CD8-positive, alpha-beta memory T cell (primary cell): ENCODE measurements around the gene MINK1. TPM values are rescaled to one million over a fixed set of nuclear protein-coding genes. Genes with fewer than 3 reads are reported as not detected.

Experiments
- CTCF ChIA-PET: fragments of 350-600 bp; sonication (Branson Sonifier 250); formaldehyde crosslinking; loops from one replicate; lab custom pipeline; 2021; ENCODE audit warnings: antibody characterized with exemption; lab: Charles Lee
- POLR2A ChIA-PET: fragments of 350-600 bp; sonication (Branson Sonifier 250); formaldehyde crosslinking; loops from one replicate; lab custom pipeline; 2021; ENCODE audit warnings: antibody characterized with exemption; lab: Charles Lee
- DNase-seq, 5 donors: peaks; one replicate each; pipeline versions ENCODE4 v3.0.0 to v3.0.0-alpha.2; 2020 to 2022; ENCODE audit warnings: mixed read lengths in 1 of 5
- H3K27ac ChIP-seq: one replicate; pipeline ENCODE4 v1.7.0; 2013; ENCODE audit warnings: low read depth, mild to moderate bottlenecking, low read length, moderate library complexity
- H3K27me3 ChIP-seq: 2 replicates; pipeline ENCODE4 v1.7.0; 2013; ENCODE audit warnings: low read length, mild to moderate bottlenecking; ENCODE audit not compliant: insufficient read depth, poor library complexity, severe bottlenecking
- H3K36me3 ChIP-seq: 2 replicates; pipeline ENCODE4 v1.7.0; 2013; ENCODE audit warnings: mild to moderate bottlenecking, low read length, moderate library complexity; ENCODE audit not compliant: insufficient read depth
- H3K4me1 ChIP-seq: 2 replicates; pipeline ENCODE4 v1.7.0; 2013; ENCODE audit warnings: mild to moderate bottlenecking, low read length, moderate library complexity; ENCODE audit not compliant: insufficient read depth
- H3K4me3 ChIP-seq: 2 replicates; pipeline ENCODE4 v1.7.0; 2013; ENCODE audit warnings: mild to moderate bottlenecking, low read length
- H3K9me3 ChIP-seq: 2 replicates; pipeline ENCODE4 v1.7.0; 2013; ENCODE audit warnings: mild to moderate bottlenecking, low read length
- H3K27ac Mint-ChIP-seq, 8 donors: one replicate each; pipeline ENCODE4 v1.8.0; 2020 to 2021; ENCODE audit warnings: mixed read lengths in 8 of 8, mild to moderate bottlenecking in 6 of 8, inconsistent platforms in 3 of 8, moderate library complexity in 3 of 8
- H3K27me3 Mint-ChIP-seq, 2 donors: one replicate each; pipeline ENCODE4 v1.8.0; 2020 to 2021; ENCODE audit warnings: mixed read lengths in 2 of 2, mild to moderate bottlenecking in 1 of 2, moderate library complexity in 1 of 2
- H3K36me3 Mint-ChIP-seq, 3 donors: one replicate each; pipeline ENCODE4 v1.8.0; 2020 to 2021; ENCODE audit warnings: mixed read lengths in 3 of 3, inconsistent platforms in 1 of 3, mild to moderate bottlenecking in 1 of 3
- H3K4me1 Mint-ChIP-seq, 3 donors: one replicate each; pipeline ENCODE4 v1.8.0; 2020 to 2021; ENCODE audit warnings: mixed read lengths in 3 of 3, inconsistent platforms in 1 of 3, mild to moderate bottlenecking in 1 of 3
- H3K4me3 Mint-ChIP-seq, 7 donors: one replicate each; pipeline ENCODE4 v1.8.0; 2020 to 2021; ENCODE audit warnings: mixed read lengths in 7 of 7, mild to moderate bottlenecking in 6 of 7, moderate library complexity in 4 of 7, inconsistent platforms in 2 of 7
- H3K9me3 Mint-ChIP-seq, 5 donors: one replicate each; pipeline ENCODE4 v1.8.0; 2020 to 2022; ENCODE audit warnings: mixed read lengths in 5 of 5, mild to moderate bottlenecking in 3 of 5, moderate library complexity in 2 of 5, inconsistent platforms in 1 of 5
- polyA plus RNA-seq: library from polyadenylated mRNA; unstranded; fragments of 300-500 nt; fragmentation: Illumina TruSeq; gene quantifications from one replicate; pipeline ENCODE4 v1.2.3, GENCODE V29; 2021
- total RNA-seq, 2 experiments: library from RNA; stranded (reverse); gene quantifications; one replicate each; pipeline ENCODE4 v1.2.3, GENCODE V29; 2021

MINK1 gene
- total and polyA plus RNA-seq, 3 experiments from 2014 or later = 30.5 to 58.6 (median 58.6) TPM

GRCh38 chr17:4833941-4834680 is 971 bp downstream of the MINK1 start:
- H3K9me3 ChIP-seq = no peaks in the 10 kb centered on the region
- Mint-ChIP-seq H3K4me1 (peaks cover 45 to 51% (median 48%) of the 10 kb centered on the region in 3 donors), H3K9me3 (peaks cover 0 to 2% (median 0%) of the 10 kb centered on the region in 5 donors), H3K4me3 (peak overlapping the region; percentile 87 to 100 (median 94)), H3K36me3 (peaks cover 0 to 18% (median 3%) of the 10 kb centered on the region in 3 donors), H3K27ac (peak overlapping the region; percentile 59 to 97 (median 94)), H3K27me3 (no peaks in the 10 kb centered on the region)
- no peaks in the 10 kb centered on the region for H3K27me3 ChIP-seq
- H3K4me1 ChIP-seq = peaks cover 27% of the 10 kb centered on the region
- H3K4me3 ChIP-seq = peak overlapping the region; percentile 77
- DNase-seq = peak in 1 of 5 donors; percentile 25
- H3K27ac ChIP-seq = peak overlapping the region; percentile 65
- ChIA-PET CTCF (interaction anchor here (1.4 to 2.2 kb wide), 2 partner anchors 27 to 44 kb away, joined by 3 to 7 read pairs; partner anchors contain the start of gene PLD2), POLR2A (interaction anchor here (0.9 to 1.5 kb wide), 5 partner anchors 18 to 119 kb away, joined by 3 to 4 read pairs (median 4); partner anchors contain the start of genes C17orf107, RNF167 and SLC25A11)
- H3K36me3 ChIP-seq = no peaks in the 10 kb centered on the region

GRCh38 chr17:4834681-4835020 is 1.5 kb downstream of the MINK1 start:
- Mint-ChIP-seq H3K27ac (peak overlapping the region; percentile 59 to 97 (median 94)), H3K4me3 (peak overlapping the region; percentile 87 to 100 (median 94)), H3K9me3 (peaks cover 0 to 2% (median 0%) of the 10 kb centered on the region in 5 donors), H3K36me3 (peaks cover 0 to 23% (median 3%) of the 10 kb centered on the region in 3 donors), H3K4me1 (peaks cover 50 to 56% (median 54%) of the 10 kb centered on the region in 3 donors), H3K27me3 (no peaks in the 10 kb centered on the region)
- Histone ChIP-seq H3K4me1 (peaks cover 27% of the 10 kb centered on the region), H3K4me3 (peak overlapping the region; percentile 77), H3K27ac (peak overlapping the region; percentile 65), H3K9me3 (no peaks in the 10 kb centered on the region), H3K27me3 (no peaks in the 10 kb centered on the region), H3K36me3 (no peaks in the 10 kb centered on the region)
- DNase-seq = no peak
- ChIA-PET POLR2A (interaction anchor here (1.5 kb wide), 1 partner anchor 120 kb away, joined by 4 read pairs; no protein-coding TSS in a partner anchor), CTCF (interaction anchor here (2.2 kb wide), 1 partner anchor 45 kb away, joined by 7 read pairs; no protein-coding TSS in a partner anchor)

- no peaks in the 10 kb centered on the region for H3K27me3 Mint-ChIP-seq
- no peaks in the 10 kb centered on the region for H3K36me3 ChIP-seq
- peak overlapping the region in 6 of 7 donors; percentile 84 to 100 (median 94) for H3K4me3 Mint-ChIP-seq
- ChIA-PET CTCF (interaction anchor here (0.6 to 1.0 kb wide), 3 partner anchors 12 to 127 kb away, joined by 3 read pairs; no protein-coding TSS in a partner anchor), POLR2A (interaction anchor here (1.3 kb wide), 1 partner anchor 30 kb away, joined by 5 read pairs; the partner anchor contains the start of gene PLD2)
- H3K27me3 ChIP-seq = no peaks in the 10 kb centered on the region
- H3K4me1 Mint-ChIP-seq = peaks cover 65 to 72% (median 69%) of the 10 kb centered on the region in 3 donors
- H3K27ac Mint-ChIP-seq = peak overlapping the region in 6 of 8 donors; percentile 70 to 94 (median 81)
- peaks cover 35% of the 10 kb centered on the region for H3K4me1 ChIP-seq
- H3K9me3 Mint-ChIP-seq = peaks cover 0 to 2% (median 0%) of the 10 kb centered on the region in 5 donors
- no peak for DNase-seq
- H3K9me3 ChIP-seq = no peaks in the 10 kb centered on the region
- H3K27ac ChIP-seq = peak overlapping the region; percentile 4
- H3K36me3 Mint-ChIP-seq = peaks cover 0 to 29% (median 3%) of the 10 kb centered on the region in 3 donors
- peak overlapping the region; percentile 29 for H3K4me3 ChIP-seq
Measured at GRCh38 chr17:4836221-4836620, 3.1 kb downstream of the MINK1 start.

- peaks cover 35% of the 10 kb centered on the region for H3K4me1 ChIP-seq
- Mint-ChIP-seq H3K27ac (peak overlapping the region in 1 of 8 donors; percentile 29), H3K27me3 (no peaks in the 10 kb centered on the region), H3K4me1 (peaks cover 70 to 84% (median 81%) of the 10 kb centered on the region in 3 donors), H3K36me3 (peaks cover 0 to 37% (median 3%) of the 10 kb centered on the region in 3 donors), H3K9me3 (peaks cover 0 to 2% (median 0%) of the 10 kb centered on the region in 5 donors), H3K4me3 (peak overlapping the region in 2 of 7 donors; percentile 23 to 68)
- DNase-seq = no peak
- no peak overlapping the region for H3K27ac ChIP-seq
- no peak overlapping the region for H3K4me3 ChIP-seq
- ChIA-PET POLR2A (no interaction called here), CTCF (interaction anchor here (1.0 to 1.3 kb wide), 2 partner anchors 44 to 48 kb away, joined by 3 read pairs; no protein-coding TSS in a partner anchor)
- no peaks in the 10 kb centered on the region for H3K36me3 ChIP-seq
- no peaks in the 10 kb centered on the region for H3K9me3 ChIP-seq
- no peaks in the 10 kb centered on the region for H3K27me3 ChIP-seq
Measured at GRCh38 chr17:4837471-4838308, 4.5 kb downstream of the MINK1 start.

- peaks cover 35% of the 10 kb centered on the region for H3K4me1 ChIP-seq
- H3K4me1 Mint-ChIP-seq = peaks cover 70 to 88% (median 84%) of the 10 kb centered on the region in 3 donors
- no peak overlapping the region for H3K27ac ChIP-seq
- no peak overlapping the region for H3K27ac Mint-ChIP-seq
- no peaks in the 10 kb centered on the region for H3K36me3 ChIP-seq
- no peak overlapping the region for H3K4me3 ChIP-seq
- no peak for DNase-seq
- peaks cover 0 to 37% (median 3%) of the 10 kb centered on the region in 3 donors for H3K36me3 Mint-ChIP-seq
- no peaks in the 10 kb centered on the region for H3K27me3 Mint-ChIP-seq
- H3K9me3 Mint-ChIP-seq = peaks cover 0 to 2% (median 0%) of the 10 kb centered on the region in 5 donors
- no peaks in the 10 kb centered on the region for H3K27me3 ChIP-seq
- peak overlapping the region in 2 of 7 donors; percentile 23 to 68 for H3K4me3 Mint-ChIP-seq
- POLR2A ChIA-PET = no interaction called here
- CTCF ChIA-PET = interaction anchor here (1.0 to 1.3 kb wide), 2 partner anchors 43 to 48 kb away, joined by 3 read pairs; no protein-coding TSS in a partner anchor
- H3K9me3 ChIP-seq = no peaks in the 10 kb centered on the region
Measured at GRCh38 chr17:4838309-4838785, 5.2 kb downstream of the MINK1 start.

- peak overlapping the region in 2 of 8 donors; percentile 9 to 23 for H3K27ac Mint-ChIP-seq
- CTCF ChIA-PET = no interaction called here
Measured at GRCh38 chr17:4839221-4839620, 6.1 kb downstream of the MINK1 start.

More at GRCh38 chr17:4839221-4839620, 6.1 kb downstream of the MINK1 start:
- H3K4me3 Mint-ChIP-seq = no peak overlapping the region
- H3K4me1 ChIP-seq = peaks cover 30% of the 10 kb centered on the region
- peaks cover 67 to 89% (median 86%) of the 10 kb centered on the region in 3 donors for H3K4me1 Mint-ChIP-seq
- H3K4me3 ChIP-seq = no peak overlapping the region
- no peaks in the 10 kb centered on the region for H3K27me3 ChIP-seq
- peaks cover 0 to 39% (median 3%) of the 10 kb centered on the region in 3 donors for H3K36me3 Mint-ChIP-seq
- no peaks in the 10 kb centered on the region for H3K36me3 ChIP-seq
- H3K9me3 Mint-ChIP-seq = peaks cover 0 to 2% (median 0%) of the 10 kb centered on the region in 5 donors
- peak overlapping the region; percentile 43 for H3K27ac ChIP-seq
- DNase-seq = no peak
- no peaks in the 10 kb centered on the region for H3K27me3 Mint-ChIP-seq
- H3K9me3 ChIP-seq = no peaks in the 10 kb centered on the region
- POLR2A ChIA-PET = no interaction called here
